Transverse colon (tissue), 4 donors: ENCODE measurements around the gene BIVM.

ENCODE experiments used
- CTCF ChIP-seq, 5 experiments: fragments of 200-600 bp in 3 of 5; fragments of 450-650 bp in 2 of 5; sonication (generic) in 3 of 5; IDR thresholded peaks; 1 replicate in 2 of 5; 2 replicates in 3 of 5; pipeline ENCODE4 v1.5.1; 2016 to 2017; ENCODE audit warnings: antibody characterized with exemption in 5 of 5, inconsistent platforms in 3 of 5, mild to moderate bottlenecking in 2 of 5, moderate library complexity in 1 of 5
- POLR2AphosphoS5 ChIP-seq, 3 donors: sonication (generic); formaldehyde crosslinking; IDR thresholded peaks; one replicate each; pipeline ENCODE4 v1.6.1; 2016; ENCODE audit warnings: antibody characterized with exemption in 3 of 3

GRCh38 chr13:102771298-102772041 lies 27.4 kb upstream of the BIVM start:
- TF ChIP-seq POLR2AphosphoS5 (IDR thresholded peaks at IDR 0.05) (no peak), CTCF (IDR thresholded peaks at IDR 0.05) (no peak)
